Right lobe of liver (tissue), 6 donors: ENCODE results near the gene PIGR. TPM values are rescaled to one million over a fixed set of nuclear protein-coding genes. Genes with fewer than 3 reads are reported as not detected.
A peak's percentile ranks its signal among the peaks of the same experiment; 100 is the strongest.

ENCODE experiments used
- ATAC-seq, 4 donors: fragments of 200-7000 bp; cut with Tn5 transposase; one replicate each; pipeline ENCODE4 v1.9.1; 2020; ENCODE audit warnings: mild to moderate bottlenecking in 4 of 4, moderate library complexity in 4 of 4
- DNase-seq, 3 donors: peaks; one replicate each; pipeline ENCODE4 v3.0.0-alpha.2; 2020
- H3K27ac ChIP-seq, 3 donors: fragments of 200-600 bp; one replicate each; pipeline ENCODE4 v1.8.0; 2022
- H3K27me3 ChIP-seq, 2 donors: fragments of 200-600 bp; one replicate each; pipeline ENCODE4 v1.8.0; 2022
- H3K36me3 ChIP-seq, 4 donors: fragments of 200-600 bp; sonication (generic) in 1 of 4; one replicate each; pipeline versions ENCODE4 v1.5.1 to v1.8.0; 2017 to 2022; ENCODE audit warnings: control low read depth in 1 of 4
- H3K4me1 ChIP-seq, 4 donors: fragments of 200-600 bp; sonication (generic) in 1 of 4; one replicate each; pipeline versions ENCODE4 v1.5.1 to v1.8.0; 2017 to 2022; ENCODE audit warnings: control low read depth in 1 of 4
- H3K4me3 ChIP-seq, 3 donors: fragments of 200-600 bp; one replicate each; pipeline ENCODE4 v1.8.0; 2022
- H3K9me3 ChIP-seq, 4 donors: fragments of 200-600 bp; sonication (generic) in 1 of 4; one replicate each; pipeline versions ENCODE4 v1.5.1 to v1.8.0; 2017 to 2022; ENCODE audit warnings: control low read depth in 1 of 4
- POLR2A ChIP-seq: fragments of 450-650 bp; IDR thresholded peaks from one replicate; pipeline ENCODE4 v1.6.1; 2017; ENCODE audit warnings: antibody characterized with exemption, mild to moderate bottlenecking
- WGBS: methylation state at CpG from one replicate; pipeline ENCODE4 v1.1.6; 2018; ENCODE audit warnings: low coverage, low lambda C conversion rate; ENCODE audit not compliant: insufficient coverage; ENCODE audit errors: missing lambda C conversion rate; 5-methylcytosine and 5-hydroxymethylcytosine counted together
- intact Hi-C, 2 donors: fragments of 100-400 bp; cut with DNase I; formaldehyde crosslinking; loops; one replicate each; pipeline versions ENCODE4 v1.11.2 to v1.14.1; 2022
- total RNA-seq, 6 experiments: library from RNA; depleted of rRNA in 2 of 6; stranded (reverse); fragments of >200 nt in 2 of 6; fragmentation: NEBNext Ultra II Directional in 3 of 6; extraction: Animal tissue kit (Norgen Biotek cat#: 25700) in 3 of 6; gene quantifications; one replicate each; pipeline versions ENCODE4 v1.1.0 to v1.2.4, GENCODE V29; 2016 to 2023
- TF ChIP-seq, protein P1 (sequence below), 4 donors: fragments of 200-600 bp in 3 of 4; fragments of 450-650 bp in 1 of 4; IDR thresholded peaks; one replicate each; pipeline versions ENCODE4 v1.5.1 to v1.8.0; 2016 to 2022; ENCODE audit warnings: antibody characterized with exemption in 4 of 4, mild to moderate bottlenecking in 2 of 4
- donor health status: DM: no; HTN: yes; CAD: no.
- donor health status: DM: no; HTN: no; CAD: no.
- donor health status: DM: no; HTN: no; CAD: no.
- donor health status: DM: no; HTN: yes; CAD: no.
- donor health status: DM: no; HTN: yes; CAD: no.

The PIGR gene
- total RNA-seq, 6 experiments from 2014 or later = 20.6 to 134 (median 85.1) TPM

DNA sequence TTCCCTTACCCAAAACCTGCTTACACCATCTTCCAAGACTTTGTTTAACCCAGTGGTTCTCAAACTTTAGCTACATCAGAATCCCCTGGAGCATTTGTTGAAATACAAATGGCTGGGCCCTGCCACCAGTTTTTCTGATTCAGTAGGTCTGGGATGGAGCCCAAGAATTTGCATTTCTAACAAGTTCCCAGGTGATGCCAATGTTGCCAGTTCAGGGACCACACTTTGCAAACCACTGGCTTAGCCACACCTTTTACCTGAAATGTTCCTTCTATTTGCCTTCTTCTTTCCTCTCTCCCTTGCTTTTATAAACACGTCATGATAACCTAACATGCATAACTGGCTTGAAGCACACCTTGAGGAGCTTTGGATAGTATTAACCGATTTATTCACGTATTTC lies 40.1 kb upstream of the PIGR start:
- H3K4me3 ChIP-seq = no peak overlapping the region
- H3K27me3 ChIP-seq = no peaks in the 10 kb centered on the region
- DNase-seq (no peak), ATAC-seq (no peak)
- TF ChIP-seq, protein P1, sequence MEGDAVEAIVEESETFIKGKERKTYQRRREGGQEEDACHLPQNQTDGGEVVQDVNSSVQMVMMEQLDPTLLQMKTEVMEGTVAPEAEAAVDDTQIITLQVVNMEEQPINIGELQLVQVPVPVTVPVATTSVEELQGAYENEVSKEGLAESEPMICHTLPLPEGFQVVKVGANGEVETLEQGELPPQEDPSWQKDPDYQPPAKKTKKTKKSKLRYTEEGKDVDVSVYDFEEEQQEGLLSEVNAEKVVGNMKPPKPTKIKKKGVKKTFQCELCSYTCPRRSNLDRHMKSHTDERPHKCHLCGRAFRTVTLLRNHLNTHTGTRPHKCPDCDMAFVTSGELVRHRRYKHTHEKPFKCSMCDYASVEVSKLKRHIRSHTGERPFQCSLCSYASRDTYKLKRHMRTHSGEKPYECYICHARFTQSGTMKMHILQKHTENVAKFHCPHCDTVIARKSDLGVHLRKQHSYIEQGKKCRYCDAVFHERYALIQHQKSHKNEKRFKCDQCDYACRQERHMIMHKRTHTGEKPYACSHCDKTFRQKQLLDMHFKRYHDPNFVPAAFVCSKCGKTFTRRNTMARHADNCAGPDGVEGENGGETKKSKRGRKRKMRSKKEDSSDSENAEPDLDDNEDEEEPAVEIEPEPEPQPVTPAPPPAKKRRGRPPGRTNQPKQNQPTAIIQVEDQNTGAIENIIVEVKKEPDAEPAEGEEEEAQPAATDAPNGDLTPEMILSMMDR (IDR thresholded peaks at IDR 0.05) = no peak
- TF ChIP-seq POLR2A = no peak
- H3K27ac ChIP-seq = no peak overlapping the region
- H3K9me3 ChIP-seq = no peaks in the 10 kb centered on the region
- no peaks in the 10 kb centered on the region for H3K36me3 ChIP-seq
- intact Hi-C loops = loop anchor here in 1 of 2 donors (10.0 kb wide), 1 partner anchor 242 kb away; no protein-coding TSS in a partner anchor
- 75% methylated on average over 2 of the region's 3 CpGs for WGBS
- no peaks in the 10 kb centered on the region for H3K4me1 ChIP-seq

GRCh38 chr1:206985162-206985749 lies 39.0 kb upstream of the PIGR start:
- WGBS = 59% methylated on average over 10 of the region's 10 CpGs
- Histone ChIP-seq H3K27me3 (no peaks in the 10 kb centered on the region), H3K9me3 (no peaks in the 10 kb centered on the region), H3K36me3 (no peaks in the 10 kb centered on the region), H3K4me1 (no peaks in the 10 kb centered on the region), H3K27ac (no peak overlapping the region), H3K4me3 (no peak overlapping the region)
- ATAC-seq (no peak), DNase-seq (no peak)
- intact Hi-C loops = loop anchor here in 1 of 2 donors (10.0 kb wide), 1 partner anchor 240 kb away; no protein-coding TSS in a partner anchor
- TF ChIP-seq, protein P1 (IDR thresholded peaks at IDR 0.05) = no peak
- TF ChIP-seq POLR2A = no peak

- TF ChIP-seq POLR2A = no peak
- TF ChIP-seq, protein P1 (IDR thresholded peaks at IDR 0.05) = peak; percentile 77 to 89 (median 82)
- Histone ChIP-seq H3K27me3 (no peaks in the 10 kb centered on the region), H3K4me3 (no peak overlapping the region), H3K4me1 (no peaks in the 10 kb centered on the region), H3K27ac (no peak overlapping the region), H3K36me3 (no peaks in the 10 kb centered on the region), H3K9me3 (no peaks in the 10 kb centered on the region)
- WGBS = 10% methylated on average over 4 of the region's 4 CpGs
- ATAC-seq (peak; percentile 92 to 94 (median 92)), DNase-seq (peak in 2 of 3 donors; percentile 44 to 58)
- intact Hi-C loops = loop anchor here in 1 of 2 donors (10.0 kb wide), 1 partner anchor 237 kb away; no protein-coding TSS in a partner anchor
These were observed 36.0 kb upstream of the PIGR start for GRCh38 chr1:206982216-206982615.

- no peaks in the 10 kb centered on the region for H3K9me3 ChIP-seq
- TF ChIP-seq, protein P1 (IDR thresholded peaks at IDR 0.05) = peak; percentile 60 to 82 (median 72)
- no peak for TF ChIP-seq POLR2A
- H3K4me1 ChIP-seq = no peaks in the 10 kb centered on the region
- no peaks in the 10 kb centered on the region for H3K27me3 ChIP-seq
- ATAC-seq = peak; percentile 85 to 89 (median 87)
- no peak for DNase-seq
- no peaks in the 10 kb centered on the region for H3K36me3 ChIP-seq
- 50% methylated on average over 3 of the region's 3 CpGs for WGBS
- H3K4me3 ChIP-seq = no peak overlapping the region
- no peak overlapping the region for H3K27ac ChIP-seq
- intact Hi-C loops = loop anchor here in 1 of 2 donors (5.0 to 10.0 kb wide), 2 partner anchors 42 to 235 kb away; no protein-coding TSS in a partner anchor
These were observed 33.2 kb upstream of the PIGR start for GRCh38 chr1:206979379-206980043.
